GM21447 (cell line): Measurements from ENCODE around the gene GLIS1.

Experiments
- ATAC-seq: cut with Tn5 transposase; IDR thresholded peaks from one replicate; pipeline ENCODE4 v1.9.1; 2021; ENCODE audit not compliant: unreplicated experiment

GLIS1 gene

DNA sequence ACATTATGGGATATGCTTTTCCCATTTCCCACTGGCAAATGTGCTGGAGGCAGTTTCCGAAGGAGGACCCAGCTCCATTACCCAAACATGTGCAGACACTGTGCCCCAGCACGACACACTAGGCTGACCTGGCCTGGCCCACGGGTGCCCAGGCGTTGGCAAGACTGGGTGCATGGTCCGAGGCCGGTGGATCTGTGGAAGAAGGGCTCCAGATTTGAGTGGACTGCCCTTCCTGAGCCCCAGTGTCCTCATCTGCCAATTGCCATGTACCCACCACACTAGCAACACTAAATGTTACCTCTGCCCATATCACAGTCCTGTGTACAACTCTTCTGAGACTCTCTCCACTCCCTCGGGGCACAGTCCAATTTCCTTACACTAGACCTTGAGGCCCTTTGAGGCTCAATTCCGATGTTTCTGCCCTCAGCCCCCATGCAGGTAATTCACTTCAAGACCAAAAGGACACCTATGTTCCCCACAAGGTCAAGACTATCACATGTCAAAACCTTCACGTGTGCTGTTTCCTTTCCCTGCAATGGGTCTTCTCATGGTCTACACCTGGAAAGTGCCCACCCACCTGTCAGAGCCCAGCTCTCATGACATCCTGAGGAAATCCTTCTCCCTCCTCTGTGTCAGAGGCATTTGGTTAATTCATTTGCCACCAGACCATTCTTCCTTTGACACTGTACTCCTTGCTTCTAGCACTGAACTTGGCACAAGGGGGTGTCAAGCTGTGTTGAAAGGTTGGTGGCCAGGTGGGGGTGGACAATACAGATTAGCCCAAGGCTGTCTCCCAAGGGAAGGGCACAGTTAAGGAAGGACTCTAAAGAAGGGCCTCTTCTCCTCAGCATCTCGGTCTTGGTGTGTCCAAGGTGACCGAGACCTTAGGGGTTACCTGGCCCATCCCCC, 154.8 kb downstream of the GLIS1 start:
- ATAC-seq, result no peak

DNA sequence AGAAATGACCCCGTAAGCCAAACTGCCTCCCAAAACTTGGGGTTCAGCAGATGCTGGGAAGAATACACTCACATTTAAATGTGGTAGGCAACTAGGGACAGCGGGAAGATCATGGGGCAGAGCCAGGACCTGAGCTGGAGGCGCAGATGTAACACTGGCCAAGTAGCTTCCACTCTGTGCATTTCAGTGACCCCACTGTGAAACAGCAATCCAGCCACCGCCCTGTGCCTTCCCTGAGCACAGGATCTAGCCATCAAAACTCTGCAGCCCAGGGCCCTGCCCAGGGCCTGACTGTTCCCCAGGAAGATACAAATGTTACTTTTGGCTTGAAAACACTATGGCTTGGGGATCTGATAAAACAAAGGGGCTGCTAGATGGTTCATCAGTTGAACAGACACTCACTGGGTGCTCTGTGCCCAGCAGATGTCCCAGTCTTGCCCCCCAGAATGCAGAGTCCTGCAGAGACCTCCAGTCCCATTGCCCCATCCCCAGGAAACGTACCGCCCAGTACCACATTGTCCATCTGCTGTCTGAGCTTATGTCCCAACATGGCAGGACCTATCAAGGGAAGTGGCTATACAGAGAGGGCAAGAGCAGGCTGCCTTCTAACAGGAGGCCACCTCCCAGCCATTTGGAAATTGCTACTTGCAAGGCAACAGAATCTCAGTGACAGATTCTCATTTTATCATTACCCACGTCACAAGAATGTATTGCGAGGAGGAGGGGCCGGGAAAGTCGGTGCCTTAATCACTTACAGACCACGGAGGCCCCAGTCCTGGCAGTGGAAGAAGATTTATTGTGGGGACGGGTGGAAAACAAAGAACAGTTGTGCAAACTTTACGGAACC, 155.7 kb downstream of the GLIS1 start:
- ATAC-seq, result no peak

DNA sequence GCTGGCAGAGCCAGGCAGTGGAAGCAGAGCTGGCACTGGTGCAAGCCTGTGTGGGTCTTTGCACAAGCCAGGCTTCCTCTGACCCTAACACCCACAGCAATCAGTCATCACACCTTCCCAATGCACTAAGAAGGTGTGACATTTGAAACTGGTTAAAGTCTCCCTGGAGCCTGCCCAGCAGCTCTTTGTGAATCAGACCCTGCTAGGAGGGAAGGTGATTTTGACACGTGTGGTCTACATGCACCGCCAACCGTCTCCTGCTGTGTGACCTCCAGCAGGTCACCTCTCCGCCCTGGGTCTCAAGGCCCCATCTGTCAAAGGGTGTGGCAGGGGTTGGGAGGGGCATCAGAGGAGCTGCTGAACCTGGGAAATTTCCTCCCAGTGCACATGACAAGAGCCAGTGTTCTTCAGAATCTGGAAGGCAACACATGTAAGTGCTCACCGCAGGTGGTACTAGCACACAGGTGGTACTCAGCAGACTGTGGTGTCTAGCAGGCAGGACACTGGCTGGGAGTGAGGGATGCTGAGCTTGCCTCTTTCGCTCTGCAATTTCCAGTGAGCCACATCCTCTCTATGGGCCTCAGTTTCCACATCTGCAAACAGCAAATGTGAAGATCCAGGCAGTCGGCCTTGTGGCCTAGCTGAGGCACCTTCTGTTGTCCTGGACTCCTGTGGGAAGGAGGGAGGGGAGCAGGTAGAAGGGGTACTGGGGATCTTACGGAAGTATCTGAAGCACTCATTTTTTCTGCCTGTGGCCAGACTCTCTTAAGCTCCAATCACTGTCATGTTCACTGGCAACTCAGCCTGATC, 156.5 kb downstream of the GLIS1 start:
- no peak for ATAC-seq

DNA sequence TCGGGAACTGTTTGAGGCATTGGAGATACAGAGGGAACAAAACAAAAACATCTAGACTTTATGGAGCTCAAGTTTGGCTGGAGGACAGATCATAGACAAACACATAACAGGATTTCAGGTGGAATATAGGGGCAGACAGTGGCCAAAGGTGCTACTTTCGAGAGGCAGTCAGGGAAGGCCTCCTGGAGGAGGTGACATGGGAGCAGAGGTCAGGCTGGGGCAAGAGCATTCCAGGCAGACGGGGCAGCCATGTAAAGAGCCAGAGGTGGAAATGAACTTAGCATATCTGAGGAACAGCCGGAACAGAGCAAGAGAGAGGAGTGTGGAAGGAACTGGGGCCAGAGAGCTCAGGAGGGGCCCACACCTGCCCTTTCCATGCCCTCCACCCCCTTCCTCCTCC, 157.5 kb downstream of the GLIS1 start:
- no peak for ATAC-seq

DNA sequence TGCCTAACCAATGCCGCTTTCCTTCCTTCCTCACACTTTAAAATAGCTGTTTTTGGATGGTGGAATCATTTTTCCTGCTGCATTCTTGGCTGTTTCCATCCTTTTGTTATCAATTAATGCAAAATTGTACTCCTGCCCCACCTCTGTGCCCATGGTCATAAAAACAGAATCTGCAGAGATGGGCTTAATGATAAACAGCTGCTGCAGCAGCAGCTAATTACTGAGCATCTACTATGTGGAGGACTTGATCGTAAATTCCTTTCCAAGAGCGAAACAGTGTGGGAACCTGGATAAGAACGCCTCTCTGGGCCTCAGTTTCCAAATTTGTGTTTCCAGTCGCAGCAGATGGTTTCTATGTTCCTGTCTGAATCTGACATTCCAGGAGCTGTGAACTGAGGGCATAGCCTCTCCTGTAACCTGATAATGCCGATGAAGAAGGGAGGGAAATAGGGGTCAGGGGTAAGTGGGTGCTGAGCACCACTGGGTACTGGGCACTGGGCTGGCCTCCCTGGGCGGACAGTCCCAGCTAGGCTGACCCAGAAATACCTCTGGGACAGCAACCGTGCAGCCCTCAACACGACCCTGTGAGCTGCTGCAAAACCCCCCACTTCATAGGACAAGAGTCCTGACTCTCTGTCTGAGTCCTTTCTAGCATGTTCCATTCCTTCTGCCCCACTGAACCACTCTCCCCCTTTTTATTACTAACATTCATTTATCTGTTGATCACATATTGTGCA, 158.1 kb downstream of the GLIS1 start:
- no peak for ATAC-seq

DNA sequence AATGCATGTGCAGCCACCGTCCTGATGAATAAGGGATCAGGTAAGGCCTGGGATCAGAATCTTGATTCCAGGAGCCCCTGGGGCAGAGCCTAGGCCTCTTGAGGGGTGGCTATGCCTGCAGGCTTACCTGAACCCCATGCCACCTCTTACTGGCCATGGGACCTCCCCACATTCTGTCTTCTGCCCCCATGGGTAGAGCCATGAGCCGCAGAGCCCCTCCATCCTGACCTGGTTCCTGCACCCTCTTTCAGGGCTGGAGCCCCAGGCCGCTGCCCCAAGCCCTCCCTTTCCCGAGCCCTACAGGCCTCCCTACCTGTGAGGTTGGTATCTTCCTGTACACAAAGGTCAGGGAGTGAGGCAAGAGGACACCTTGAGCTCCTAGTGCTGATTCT, 159.0 kb downstream of the GLIS1 start:
- no peak for ATAC-seq

DNA sequence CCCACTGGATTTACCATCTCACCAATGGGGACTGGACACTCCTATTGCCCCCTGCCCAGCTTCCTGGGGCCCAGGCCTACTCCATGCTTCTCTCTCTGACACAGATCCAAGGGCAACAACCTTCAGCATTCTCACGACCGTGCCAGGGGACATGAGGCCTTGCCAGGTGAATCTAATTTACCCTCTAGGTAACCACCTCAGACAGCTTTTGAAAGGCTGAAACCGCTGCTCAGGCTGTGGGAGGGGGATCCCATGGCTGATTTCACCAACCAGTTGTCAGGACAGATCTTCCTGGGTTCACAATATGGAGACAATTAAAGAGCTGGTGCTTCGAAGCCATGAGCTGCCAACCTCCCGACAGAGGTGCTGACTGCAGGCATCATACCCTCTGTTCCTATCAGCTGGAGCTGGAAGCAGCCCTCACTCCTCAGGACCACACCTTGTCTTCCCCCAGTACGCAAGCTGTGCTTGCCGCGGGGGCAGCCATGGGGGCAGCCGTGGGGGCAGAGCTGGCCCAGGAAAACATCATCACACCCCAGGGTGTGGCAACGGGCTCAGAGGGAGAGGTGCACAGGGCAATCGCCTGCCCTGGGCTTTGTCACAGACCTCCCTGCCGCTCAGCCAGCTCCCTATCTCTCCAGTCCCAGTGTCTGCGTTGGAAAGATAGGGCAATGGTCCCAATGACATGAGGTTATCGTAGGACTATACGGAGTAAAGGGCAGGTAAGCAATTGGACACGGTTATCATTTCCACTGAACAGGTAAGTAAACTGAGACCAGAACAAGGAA, 159.5 kb downstream of the GLIS1 start:
- no peak for ATAC-seq

DNA sequence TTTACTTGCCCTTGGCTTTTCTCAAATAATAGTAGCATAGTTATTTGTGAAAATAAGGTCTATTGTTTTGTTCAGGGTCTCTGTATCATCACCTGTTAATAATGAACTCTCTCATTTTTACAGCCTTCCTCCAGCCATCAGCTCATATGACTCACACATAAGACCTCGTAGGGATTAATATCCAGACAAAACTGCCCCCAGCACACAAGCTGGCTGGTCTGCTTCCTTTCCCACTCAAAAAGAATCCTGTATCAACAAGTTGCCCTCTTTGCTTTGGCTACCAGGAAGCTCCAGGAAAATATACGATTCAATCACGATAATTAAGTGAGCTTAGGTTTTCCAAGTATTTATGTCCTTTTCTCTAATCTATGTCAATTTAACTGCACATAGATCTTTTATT, 160.6 kb downstream of the GLIS1 start:
- no peak for ATAC-seq

DNA sequence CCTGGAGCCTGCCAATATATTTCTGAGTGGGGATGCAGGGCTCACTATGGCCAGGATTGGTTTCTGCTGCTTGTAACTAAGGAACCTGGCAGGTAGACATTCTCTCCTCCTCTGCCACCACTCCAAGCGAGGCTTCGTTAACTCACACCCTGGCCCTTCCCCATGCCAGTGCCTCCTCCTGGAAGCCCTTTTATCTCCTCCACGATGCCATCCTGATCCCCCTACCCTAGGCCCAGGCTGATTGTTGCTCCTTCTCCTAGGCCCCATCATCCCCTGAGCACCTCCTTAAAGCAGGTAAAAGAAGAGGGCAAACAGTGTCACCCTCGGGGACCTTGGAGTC, 161.2 kb downstream of the GLIS1 start:
- no peak for ATAC-seq

DNA sequence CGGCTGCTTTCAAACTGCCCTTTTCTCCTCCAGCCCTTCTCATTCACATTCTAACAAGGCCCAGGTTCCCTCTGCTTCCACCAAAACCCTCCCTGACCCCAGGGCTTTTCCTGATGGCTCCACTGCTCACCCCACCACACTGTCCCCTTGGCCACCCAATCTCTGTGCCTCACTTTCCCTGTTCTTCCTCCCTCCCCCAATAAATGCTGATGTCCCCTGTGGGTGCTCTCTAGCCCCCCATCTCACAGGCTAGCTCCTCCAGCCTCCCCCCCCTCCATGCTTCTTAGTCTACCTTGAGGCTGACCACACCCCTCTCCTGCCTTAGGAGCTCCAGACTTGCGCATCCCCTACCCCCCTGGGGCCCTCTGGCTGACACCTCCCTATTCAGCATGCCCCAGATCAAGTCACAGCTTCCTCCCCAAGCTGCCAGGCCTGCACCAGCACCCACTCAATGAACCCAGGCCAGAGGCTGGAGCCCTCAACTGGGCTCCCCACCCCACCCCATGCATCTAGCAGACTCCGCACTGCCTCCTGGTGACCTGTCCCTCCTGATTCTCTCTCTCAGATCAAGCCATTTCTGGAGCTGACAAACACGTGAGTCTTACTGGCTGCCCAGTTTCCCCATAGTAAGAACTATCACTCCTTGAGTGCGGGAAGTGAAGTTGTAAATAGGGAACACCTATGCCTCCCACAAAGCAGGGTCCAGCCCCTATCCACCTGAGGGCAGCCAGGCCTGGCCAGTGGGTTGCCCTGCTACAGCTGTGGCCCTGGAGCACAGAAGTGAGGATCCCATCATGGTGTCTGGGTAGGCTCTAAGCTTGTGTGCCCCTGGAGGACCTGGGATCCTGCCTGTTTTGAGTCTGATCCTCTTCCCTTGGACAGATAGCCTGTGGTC, 161.9 kb downstream of the GLIS1 start:
- ATAC-seq, result no peak

DNA sequence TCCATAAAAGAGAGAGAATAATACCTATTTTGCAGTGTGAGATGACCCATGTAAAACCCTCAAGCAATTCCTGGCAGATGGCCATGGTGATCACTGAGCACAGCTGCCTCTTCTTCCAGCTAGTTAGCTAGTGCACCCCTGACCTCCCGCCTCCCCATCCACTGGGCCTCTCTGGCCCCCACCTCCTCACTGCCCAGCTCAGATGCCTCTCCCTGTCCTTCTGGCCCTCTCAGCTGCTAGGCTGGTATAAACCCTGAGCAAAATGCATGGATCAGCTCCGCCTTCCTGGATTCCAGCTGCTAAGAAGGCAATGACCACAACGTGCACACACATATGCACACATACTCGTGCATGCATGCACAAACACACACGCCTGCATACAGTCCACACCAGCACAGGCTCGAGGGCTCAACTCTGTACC, 162.6 kb downstream of the GLIS1 start:
- ATAC-seq, result no peak

DNA sequence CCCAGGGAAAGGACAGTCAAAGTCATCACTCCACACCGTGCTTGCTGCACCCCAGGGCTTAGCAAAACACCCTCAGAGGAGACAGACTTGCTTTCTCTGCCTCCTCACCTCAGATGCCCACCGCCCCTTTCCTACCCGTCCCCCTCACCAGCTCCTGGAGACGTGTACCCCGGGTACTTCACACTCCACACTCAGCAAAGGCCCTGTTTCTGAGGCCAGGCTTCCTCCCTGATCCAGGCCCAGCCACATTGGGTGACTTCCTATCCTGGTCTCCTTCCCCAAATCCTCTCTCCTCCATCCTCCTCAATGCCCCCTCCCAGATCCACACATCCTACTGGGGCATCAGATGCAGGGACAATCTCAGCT, 163.0 kb downstream of the GLIS1 start:
- ATAC-seq, result no peak

DNA sequence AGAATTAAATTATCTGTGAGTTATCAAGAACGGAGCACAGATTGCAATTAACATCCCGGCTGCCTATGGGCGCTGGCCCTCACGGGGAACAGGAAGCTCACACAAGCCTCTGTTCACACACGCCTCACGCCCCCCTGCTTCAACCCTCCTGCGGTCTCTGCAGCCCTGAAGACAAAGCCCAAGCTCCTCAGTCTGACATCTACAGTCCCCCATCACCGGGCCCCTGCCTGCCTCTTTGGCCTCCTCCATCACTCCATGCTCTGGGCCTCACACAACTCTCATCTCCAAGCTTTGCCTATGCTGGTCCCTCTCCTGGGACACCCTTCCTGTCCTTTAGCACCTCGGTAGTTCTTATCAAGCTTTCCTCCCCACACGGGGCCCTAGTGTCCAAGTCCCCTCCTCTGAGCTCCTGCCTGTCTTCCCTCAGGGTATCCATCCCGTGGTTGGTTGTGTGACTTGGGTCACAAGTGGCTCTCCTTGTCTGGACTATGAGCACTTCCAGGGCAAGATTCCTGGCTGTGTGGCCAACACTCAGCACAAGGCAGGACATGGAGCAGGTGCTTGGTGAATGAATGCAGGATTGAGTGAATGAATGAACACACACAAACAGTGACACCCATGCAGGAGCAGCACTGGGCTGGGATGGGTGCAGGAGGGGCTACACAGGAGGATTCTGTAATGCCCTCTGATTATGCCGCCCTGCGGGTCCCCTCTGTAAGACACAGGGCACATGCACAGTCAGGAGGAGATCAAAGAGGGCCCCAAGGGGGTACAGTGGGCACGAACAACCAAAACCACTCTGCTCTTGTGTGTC, 163.6 kb downstream of the GLIS1 start:
- ATAC-seq, result no peak

DNA sequence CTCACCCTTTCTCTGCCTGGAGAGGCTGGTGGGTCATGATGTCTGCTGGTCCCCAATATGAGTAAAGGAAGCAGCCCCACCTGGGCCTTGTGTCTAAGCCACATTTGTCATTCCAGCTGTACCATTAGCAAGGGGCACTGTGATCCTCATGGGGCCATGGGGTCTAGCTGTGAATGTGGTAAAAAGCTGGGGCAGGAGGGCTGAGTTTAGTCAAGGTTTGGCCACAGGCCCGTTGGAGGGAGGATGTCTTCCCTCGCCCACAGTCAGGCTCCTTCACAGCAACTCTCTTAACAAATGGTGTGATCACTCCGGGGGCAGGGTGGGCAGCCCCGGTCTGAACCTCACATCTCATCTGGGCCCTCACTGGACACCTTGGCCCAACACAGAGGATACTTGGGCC, 164.3 kb downstream of the GLIS1 start:
- ATAC-seq, result no peak

DNA sequence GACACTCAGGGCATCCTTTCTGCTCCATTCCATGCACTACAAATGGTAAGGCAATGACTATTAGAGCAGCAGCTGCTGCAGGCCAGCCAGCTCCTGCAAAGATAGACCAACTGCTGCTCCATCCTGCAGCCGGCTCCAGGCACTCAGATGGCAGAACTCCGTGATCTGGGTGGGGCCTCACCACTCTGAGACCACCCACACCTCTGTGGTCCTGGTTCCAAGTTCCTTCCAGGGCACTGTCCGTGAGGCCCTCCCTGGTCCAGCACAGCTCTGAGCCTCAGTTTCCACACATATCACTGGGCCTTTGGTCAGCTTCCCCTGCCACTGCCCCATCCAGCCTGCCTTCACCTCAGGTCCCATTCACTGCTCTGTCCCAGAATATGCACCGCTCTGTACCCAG, 165.0 kb downstream of the GLIS1 start:
- ATAC-seq, result no peak

DNA sequence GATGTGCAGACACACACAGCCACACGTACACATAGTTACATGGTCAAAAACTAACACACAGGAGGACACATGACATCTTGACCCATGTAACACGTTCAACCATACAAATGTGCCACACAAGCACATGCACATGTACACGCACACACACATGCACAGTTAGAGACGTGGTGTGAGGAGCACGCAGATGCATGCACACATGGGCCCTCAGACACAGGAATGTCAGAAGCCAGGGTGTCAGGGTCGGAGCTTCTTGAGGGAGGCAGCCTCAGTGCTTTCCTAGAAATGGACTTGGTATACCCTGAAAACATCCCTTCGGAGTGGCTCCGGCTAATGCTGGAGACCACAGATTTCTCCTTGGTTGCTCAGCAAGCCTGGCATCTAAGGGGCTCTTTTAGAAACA, 165.4 kb downstream of the GLIS1 start:
- ATAC-seq, result no peak

DNA sequence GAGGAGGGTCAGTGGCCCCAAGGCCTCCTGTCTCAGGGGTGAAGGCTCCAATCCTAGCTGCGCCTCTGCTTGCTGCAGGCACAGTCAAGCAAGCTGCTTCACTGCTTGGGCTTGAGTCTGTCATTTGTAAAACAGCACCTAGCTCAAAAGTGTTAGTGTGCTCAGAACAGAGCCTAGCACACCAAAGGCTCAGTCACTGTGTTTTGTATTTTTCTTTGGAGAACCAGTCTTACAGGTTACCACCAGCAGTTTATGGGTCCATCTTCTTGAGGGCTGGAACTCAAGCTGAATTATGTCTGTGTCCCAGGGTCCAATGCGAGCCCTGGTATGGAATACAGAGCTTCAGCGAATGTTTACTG, 166.2 kb downstream of the GLIS1 start:
- no peak for ATAC-seq

DNA sequence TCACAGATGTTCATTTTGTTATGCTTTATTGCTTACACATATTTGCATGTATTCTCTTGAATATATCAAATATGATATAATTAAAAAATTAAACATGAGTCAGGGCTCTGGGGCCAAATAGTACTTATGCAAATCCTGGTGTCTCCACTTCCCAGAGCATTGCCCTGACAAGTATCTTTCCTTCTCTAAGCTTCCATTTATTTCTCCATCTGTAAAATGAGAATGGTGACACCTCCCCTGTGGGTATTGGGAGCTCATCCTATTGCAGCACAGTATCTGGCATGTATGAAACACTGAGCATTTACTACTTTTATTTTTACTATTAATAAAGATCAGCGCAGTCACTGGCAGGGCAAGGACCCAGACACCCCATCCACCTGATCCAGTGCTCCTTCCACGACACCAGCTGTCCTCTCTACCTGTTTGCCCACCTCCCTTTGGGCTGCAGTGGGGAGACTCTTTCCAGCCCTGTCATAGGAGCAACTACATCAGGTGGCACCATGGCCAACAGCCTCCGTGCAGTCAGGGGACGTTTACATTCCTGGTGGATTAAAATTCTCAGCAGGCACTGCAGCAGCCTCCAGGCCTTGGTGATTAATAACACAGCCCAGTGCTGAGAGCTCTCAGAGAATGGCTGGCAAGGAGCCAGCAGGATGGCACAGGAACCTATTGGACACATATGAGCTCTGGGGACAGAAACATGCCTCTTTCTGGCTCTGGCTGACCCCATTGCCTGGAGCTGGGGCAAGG, 166.7 kb downstream of the GLIS1 start:
- no peak for ATAC-seq
